ENCODE measurements around the gene BARHL1. TPM values are rescaled to one million over a fixed set of nuclear protein-coding genes. Genes with fewer than 3 reads are reported as not detected.

The BARHL1 gene
- total and polyA plus RNA-seq, 2 experiments from 2014 or later: not detected

DNA sequence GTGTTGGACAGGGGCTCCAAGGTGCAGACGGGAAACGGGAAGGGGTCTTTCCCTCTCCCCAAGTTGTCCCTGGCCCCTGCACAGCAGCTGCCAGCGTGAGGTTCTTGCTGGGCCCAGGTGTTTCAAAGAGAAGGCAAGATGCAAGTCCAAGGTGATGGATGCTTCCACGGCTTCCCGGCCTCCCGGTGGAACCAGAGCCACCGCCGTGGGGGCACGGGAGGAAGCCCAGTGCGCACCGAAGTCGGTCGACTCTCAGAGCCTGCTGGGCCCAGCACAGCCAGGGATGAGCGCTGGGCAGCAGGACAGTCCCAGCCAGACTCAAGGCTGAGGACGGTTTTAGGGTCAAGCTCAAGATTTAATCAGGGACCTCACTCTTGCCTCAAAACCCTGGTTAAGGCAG, 25.2 kb upstream of the BARHL1 start (continued):
- TF ChIP-seq, protein P1, sequence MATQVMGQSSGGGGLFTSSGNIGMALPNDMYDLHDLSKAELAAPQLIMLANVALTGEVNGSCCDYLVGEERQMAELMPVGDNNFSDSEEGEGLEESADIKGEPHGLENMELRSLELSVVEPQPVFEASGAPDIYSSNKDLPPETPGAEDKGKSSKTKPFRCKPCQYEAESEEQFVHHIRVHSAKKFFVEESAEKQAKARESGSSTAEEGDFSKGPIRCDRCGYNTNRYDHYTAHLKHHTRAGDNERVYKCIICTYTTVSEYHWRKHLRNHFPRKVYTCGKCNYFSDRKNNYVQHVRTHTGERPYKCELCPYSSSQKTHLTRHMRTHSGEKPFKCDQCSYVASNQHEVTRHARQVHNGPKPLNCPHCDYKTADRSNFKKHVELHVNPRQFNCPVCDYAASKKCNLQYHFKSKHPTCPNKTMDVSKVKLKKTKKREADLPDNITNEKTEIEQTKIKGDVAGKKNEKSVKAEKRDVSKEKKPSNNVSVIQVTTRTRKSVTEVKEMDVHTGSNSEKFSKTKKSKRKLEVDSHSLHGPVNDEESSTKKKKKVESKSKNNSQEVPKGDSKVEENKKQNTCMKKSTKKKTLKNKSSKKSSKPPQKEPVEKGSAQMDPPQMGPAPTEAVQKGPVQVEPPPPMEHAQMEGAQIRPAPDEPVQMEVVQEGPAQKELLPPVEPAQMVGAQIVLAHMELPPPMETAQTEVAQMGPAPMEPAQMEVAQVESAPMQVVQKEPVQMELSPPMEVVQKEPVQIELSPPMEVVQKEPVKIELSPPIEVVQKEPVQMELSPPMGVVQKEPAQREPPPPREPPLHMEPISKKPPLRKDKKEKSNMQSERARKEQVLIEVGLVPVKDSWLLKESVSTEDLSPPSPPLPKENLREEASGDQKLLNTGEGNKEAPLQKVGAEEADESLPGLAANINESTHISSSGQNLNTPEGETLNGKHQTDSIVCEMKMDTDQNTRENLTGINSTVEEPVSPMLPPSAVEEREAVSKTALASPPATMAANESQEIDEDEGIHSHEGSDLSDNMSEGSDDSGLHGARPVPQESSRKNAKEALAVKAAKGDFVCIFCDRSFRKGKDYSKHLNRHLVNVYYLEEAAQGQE (IDR thresholded peaks at IDR 0.05; ENCODE audit: unreplicated experiment): no peak
- no peak for TF ChIP-seq STAT1 (IDR thresholded peaks at IDR 0.05; ENCODE audit: unreplicated experiment)
- TF ChIP-seq JUNB (IDR thresholded peaks at IDR 0.05; ENCODE audit: unreplicated experiment): no peak
- no peak for TF ChIP-seq ZNF114 (CRISPR knock-in tag; IDR thresholded peaks at IDR 0.05)
- no peak for TF ChIP-seq NANOG (IDR thresholded peaks at IDR 0.05; ENCODE audit: borderline replicate concordance)

DNA sequence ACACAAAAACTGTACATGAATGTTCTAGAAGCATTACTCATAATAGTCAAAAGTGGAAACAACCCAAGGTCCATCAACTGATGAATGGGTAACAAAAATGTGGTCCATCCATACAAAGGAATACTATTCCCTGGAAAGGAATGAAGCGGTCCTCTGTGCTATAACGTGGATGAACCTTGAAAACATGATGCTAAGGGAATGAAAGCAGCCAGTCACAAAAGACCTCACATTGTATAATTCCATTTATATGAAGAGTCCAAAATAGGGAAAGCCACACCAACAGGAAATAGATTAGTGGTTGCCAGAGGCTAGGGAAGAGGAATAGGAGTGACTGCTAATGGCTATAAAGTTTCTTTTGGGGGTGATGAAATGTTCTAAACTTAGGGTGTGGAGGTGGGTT, 22.7 kb upstream of the BARHL1 start:
- Histone ChIP-seq H4K20me1 (replicated peaks; ENCODE audit: insufficient read depth) (no peaks in the 10 kb centered on the region), H3K4me2 (no peak overlapping the region), H3K27ac (ENCODE audit: low read depth) (no peak overlapping the region), H3F3A (replicated peaks; ENCODE audit: low read depth) (no peaks in the 10 kb centered on the region), H3K36me3 (ENCODE audit: insufficient read depth) (no peaks in the 10 kb centered on the region), H2AFZ (no peak overlapping the region), H3K79me2 (replicated peaks; ENCODE audit: insufficient read depth) (no peaks in the 10 kb centered on the region), H3K4me1 (ENCODE audit: insufficient read depth) (peaks cover 9% of the 10 kb centered on the region; the same call in 1 of the 2 replicates), H3K27me3 (ENCODE audit: insufficient read depth) (no peaks in the 10 kb centered on the region), H3K4me3 (no peak overlapping the region), H3K9me2 (ENCODE audit: insufficient read depth) (no peaks in the 10 kb centered on the region)
- ATAC-seq: no peak
- no peak for DNase-seq (ENCODE audit: low spot score)
- Mint-ChIP-seq H3K4me1 (peaks cover 17% of the 10 kb centered on the region), H3K36me3 (ENCODE audit: low read depth) (peaks cover 5% of the 10 kb centered on the region), H3K4me3 (no peak overlapping the region), H3K9me3 (peaks cover 12% of the 10 kb centered on the region), H3K27me3 (ENCODE audit: insufficient read depth, low read depth, poor library complexity) (peaks cover 3% of the 10 kb centered on the region), H3K27ac (no peak overlapping the region)
- TF ChIP-seq JUNB (IDR thresholded peaks at IDR 0.05; ENCODE audit: unreplicated experiment) (no peak), CREB1 (CRISPR knock-in tag; IDR thresholded peaks at IDR 0.05; ENCODE audit: low read depth) (no peak), EZH2 (IDR thresholded peaks at IDR 0.05; ENCODE audit: low read depth, unreplicated experiment) (no peak), EZH2phosphoT487 (IDR thresholded peaks at IDR 0.05; ENCODE audit: unreplicated experiment) (no peak), STAT1 (IDR thresholded peaks at IDR 0.05; ENCODE audit: unreplicated experiment) (no peak), ZNF114 (CRISPR knock-in tag; IDR thresholded peaks at IDR 0.05) (no peak)
- TF ChIP-seq, protein P2, sequence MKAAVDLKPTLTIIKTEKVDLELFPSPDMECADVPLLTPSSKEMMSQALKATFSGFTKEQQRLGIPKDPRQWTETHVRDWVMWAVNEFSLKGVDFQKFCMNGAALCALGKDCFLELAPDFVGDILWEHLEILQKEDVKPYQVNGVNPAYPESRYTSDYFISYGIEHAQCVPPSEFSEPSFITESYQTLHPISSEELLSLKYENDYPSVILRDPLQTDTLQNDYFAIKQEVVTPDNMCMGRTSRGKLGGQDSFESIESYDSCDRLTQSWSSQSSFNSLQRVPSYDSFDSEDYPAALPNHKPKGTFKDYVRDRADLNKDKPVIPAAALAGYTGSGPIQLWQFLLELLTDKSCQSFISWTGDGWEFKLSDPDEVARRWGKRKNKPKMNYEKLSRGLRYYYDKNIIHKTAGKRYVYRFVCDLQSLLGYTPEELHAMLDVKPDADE (IDR thresholded peaks at IDR 0.05): no peak
